Daoy (cell line): ENCODE data around the gene LAMB3. TPM values are rescaled to one million over a fixed set of nuclear protein-coding genes. Genes with fewer than 3 reads are reported as not detected.

Experiments used
- total RNA-seq: library from RNA; depleted of rRNA; stranded (reverse); fragments of >200 nt; shearing (Covaris generic); gene quantifications from 2 replicates; pipeline ENCODE4 v1.2.3, GENCODE V29; 2014; rRNA removed

LAMB3 gene
- total RNA-seq, 1 experiment from 2014 or later: 7.8 TPM

Other genes starting within 250 kb of the LAMB3 start
- gene CAMK1G, start 68.7 kb downstream of the LAMB3 start, total RNA-seq: not detected in 2 replicates
- gene G0S2, start 23.0 kb upstream of the LAMB3 start, total RNA-seq: 5.7 TPM in 1 of 2 replicates, not detected in the other
- gene HSD11B1, start 52.4 kb upstream of the LAMB3 start, total RNA-seq: not detected in 2 replicates
- gene TRAF3IP3, start 103.6 kb upstream of the LAMB3 start, total RNA-seq: not detected in 2 replicates
- gene C1orf74, start 132.1 kb upstream of the LAMB3 start, total RNA-seq: 3.4 and 3.5 TPM in 2 replicates
- not detected in 2 replicates for gene IRF6, start 153.7 kb upstream of the LAMB3 start, total RNA-seq
- 14.0 and 15.3 TPM in 2 replicates for gene UTP25, start 175.5 kb upstream of the LAMB3 start, total RNA-seq